Measurements from ENCODE around the gene UMAD1. TPM values are rescaled to one million over a fixed set of nuclear protein-coding genes. Genes with fewer than 3 reads are reported as not detected.
"Not testable (repeated sequence)": the region's sequence is repeated elsewhere in the genome, so short reads cannot be mapped to it uniquely, and the experiment has no call there.

UMAD1 gene
- total RNA-seq, 1 experiment from 2014 or later, result 9.3 TPM

DNA sequence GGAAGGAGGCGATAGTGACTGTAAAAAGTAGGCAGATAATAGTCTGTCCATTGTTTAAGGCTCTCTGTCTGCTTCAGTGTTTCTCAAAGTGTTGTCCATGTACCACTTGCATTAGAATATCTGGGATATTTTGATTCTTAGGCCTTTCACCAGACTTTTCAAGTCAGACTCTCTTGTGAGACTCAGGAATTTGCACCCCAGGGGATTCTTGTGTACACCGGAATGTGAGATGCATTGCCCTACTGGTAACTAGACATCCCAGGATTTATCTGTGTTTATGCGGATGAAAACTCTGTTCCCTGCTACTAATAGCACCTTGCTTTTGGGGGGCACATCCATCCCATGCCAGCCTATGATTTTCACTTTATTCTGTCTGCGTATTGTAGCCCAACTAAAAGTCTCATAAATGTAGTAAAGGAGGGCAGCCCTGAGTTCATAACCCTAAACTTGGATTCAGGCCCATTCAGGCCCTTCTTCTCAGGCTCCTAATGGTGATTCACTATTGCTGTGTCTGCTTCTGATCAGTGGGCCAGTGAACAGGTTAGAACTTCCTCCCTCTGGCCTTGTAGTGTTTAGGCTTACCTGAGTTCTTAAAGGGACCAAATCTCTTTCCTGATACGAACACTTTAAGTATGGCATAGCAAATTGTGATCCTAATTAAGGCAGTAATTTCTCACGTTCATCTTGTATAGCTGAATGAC, 149.6 kb downstream of the UMAD1 start:
- no peak for DNase-seq
- H3K9me3 ChIP-seq, result no peaks in the 10 kb centered on the region
- no peaks in the 10 kb centered on the region for H3K36me3 ChIP-seq
- H3K27me3 ChIP-seq, result no peaks in the 10 kb centered on the region
- H3K4me3 ChIP-seq, result no peak overlapping the region

DNA sequence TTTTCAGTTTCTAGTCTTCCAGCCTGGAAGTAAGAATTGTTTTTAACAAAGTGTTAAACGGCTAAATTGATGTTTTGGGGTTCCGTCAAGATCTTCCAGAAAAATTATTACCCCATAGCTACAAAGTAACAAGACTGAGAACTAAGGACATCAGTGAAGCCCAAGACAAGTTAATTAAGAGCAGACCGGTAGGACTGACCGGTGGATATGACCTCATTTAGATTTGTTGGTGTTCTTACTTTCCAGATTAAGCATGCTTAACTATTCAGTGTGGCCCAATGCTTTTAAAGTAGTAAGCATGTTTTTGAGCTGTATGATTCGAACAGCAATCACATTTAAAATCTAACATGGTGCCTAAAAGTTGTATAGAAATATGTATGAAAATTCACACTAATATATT, 151.0 kb downstream of the UMAD1 start:
- no peaks in the 10 kb centered on the region for H3K36me3 ChIP-seq
- H3K4me3 ChIP-seq, result no peak overlapping the region
- DNase-seq, result no peak
- H3K9me3 ChIP-seq, result no peaks in the 10 kb centered on the region
- H3K27me3 ChIP-seq, result no peaks in the 10 kb centered on the region

- Histone ChIP-seq H3K27me3 (no peaks in the 10 kb centered on the region), H3K4me3 (no peak overlapping the region), H3K9me3 (no peaks in the 10 kb centered on the region), H3K36me3 (no peaks in the 10 kb centered on the region)
- DNase-seq, result no peak
These were observed 151.5 kb downstream of the UMAD1 start for GRCh38 chr7:7792056-7792455.

- Histone ChIP-seq H3K4me3 (no peak overlapping the region), H3K36me3 (no peaks in the 10 kb centered on the region), H3K27me3 (no peaks in the 10 kb centered on the region), H3K9me3 (no peaks in the 10 kb centered on the region)
- DNase-seq, result no peak
These were observed 152.7 kb downstream of the UMAD1 start for GRCh38 chr7:7793249-7793648.

GRCh38 chr7:7793921-7794320, 153.4 kb downstream of the UMAD1 start:
- Histone ChIP-seq H3K36me3 (no peaks in the 10 kb centered on the region), H3K4me3 (no peak overlapping the region), H3K9me3 (no peaks in the 10 kb centered on the region), H3K27me3 (no peaks in the 10 kb centered on the region)
- DNase-seq, result no peak

DNA sequence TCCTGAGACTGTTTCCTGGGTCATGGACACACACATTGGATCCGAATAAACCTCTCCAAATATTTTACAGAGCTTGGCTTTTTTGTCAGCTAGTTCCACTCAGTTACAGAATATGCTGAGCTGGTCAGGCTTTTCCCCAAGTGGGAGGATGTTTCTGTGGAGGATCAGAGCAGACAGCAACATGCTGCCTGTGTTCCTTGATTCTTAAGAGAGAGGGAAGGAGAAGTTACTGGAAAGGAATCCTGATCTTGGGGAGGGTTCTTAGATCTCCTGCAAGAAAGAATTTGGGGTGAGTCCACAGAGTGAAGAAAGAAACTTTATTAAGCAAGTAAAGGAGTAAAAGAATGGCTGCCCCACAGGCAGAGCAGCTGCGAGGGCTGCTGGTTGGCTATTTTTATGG, 154.7 kb downstream of the UMAD1 start:
- no peak for DNase-seq
- H3K9me3 ChIP-seq, result no peaks in the 10 kb centered on the region
- no peaks in the 10 kb centered on the region for H3K27me3 ChIP-seq
- H3K36me3 ChIP-seq, result no peaks in the 10 kb centered on the region
- no peak overlapping the region for H3K4me3 ChIP-seq

DNA sequence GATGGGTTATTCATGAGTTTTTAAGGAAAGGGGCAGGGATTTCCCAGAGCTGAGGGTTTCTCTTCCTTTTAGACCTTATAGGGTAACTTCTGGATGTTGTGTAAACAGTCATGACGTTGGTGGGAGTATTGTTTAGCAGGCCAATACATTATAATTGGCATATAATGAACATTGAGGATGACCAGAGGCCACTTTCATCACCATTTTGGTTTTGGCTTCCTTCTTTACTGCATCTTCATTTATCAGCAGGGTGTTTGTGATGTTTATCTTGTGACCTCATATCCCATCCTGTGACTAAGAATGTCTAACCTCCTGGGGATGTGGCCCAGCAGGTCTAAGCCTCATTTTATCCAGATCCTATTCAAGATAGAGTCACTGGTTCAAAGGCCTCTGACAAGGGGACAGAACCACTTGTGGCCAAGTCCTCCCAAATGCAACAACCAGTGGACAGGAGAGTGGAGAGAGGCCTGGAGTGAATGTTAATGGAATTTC, 155.1 kb downstream of the UMAD1 start:
- H3K9me3 ChIP-seq, result no peaks in the 10 kb centered on the region
- no peaks in the 10 kb centered on the region for H3K27me3 ChIP-seq
- no peak overlapping the region for H3K4me3 ChIP-seq
- H3K36me3 ChIP-seq, result no peaks in the 10 kb centered on the region
- DNase-seq, result peak; percentile 17

DNA sequence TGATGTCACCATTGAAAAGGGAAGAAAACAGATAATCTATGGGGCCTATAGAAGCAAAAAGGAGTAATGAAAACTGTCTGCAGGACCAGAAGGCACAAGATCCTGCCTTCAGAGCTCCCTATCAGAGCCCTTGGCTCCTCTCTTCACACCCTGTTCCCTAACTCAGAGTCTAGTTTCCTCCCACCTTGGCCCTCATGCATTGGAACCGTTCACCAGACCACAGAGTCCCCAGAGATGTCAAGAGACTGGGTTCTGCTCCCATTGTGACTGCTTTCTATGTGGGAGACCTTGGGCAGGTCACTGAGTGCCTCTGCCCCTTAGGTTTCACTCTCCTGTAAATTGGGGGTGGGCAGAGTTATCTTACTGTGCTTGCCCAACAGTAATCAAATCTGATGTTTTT, 158.0 kb downstream of the UMAD1 start:
- H3K27me3 ChIP-seq, result no peaks in the 10 kb centered on the region
- no peak for DNase-seq
- H3K9me3 ChIP-seq, result no peaks in the 10 kb centered on the region
- H3K4me3 ChIP-seq, result no peak overlapping the region
- H3K36me3 ChIP-seq, result no peaks in the 10 kb centered on the region

DNA sequence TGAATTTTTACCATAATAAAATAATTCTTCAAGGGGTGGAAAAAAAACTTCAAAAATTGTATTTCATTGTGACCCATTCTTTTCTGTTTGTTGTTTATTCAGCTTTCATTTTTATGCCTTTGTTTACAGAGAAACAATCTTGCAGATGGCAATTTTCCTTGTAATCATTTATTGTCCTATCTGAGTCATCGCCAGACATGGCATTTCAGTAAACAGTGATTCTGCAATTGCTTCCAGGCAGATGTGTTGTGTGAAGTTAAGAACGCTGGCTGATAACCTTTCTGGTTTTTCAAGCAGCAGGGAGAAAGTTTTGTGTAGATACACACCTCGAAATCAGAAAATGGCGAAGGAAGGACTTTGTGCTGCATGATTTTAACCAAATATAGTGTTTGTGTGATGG, 158.6 kb downstream of the UMAD1 start:
- no peak for DNase-seq
- Histone ChIP-seq H3K36me3 (no peaks in the 10 kb centered on the region), H3K27me3 (no peaks in the 10 kb centered on the region)

DNA sequence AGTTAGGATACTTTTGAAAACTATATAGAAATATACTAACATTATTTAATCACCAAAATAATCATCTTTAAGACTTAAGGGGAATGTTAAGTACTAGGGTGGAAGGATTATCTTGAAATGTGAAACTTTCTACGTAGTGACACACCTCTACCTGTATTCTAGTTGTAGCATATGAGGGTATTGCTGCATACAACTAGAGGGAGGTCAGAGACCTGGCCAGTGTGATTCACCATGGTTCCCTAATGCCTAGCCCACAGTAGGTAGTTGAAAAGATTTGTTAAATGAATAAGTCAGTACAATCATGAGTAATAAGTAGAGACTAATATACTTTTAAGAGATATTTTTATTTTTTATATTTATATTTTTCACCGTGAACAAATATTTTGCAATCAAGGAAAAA, 162.0 kb downstream of the UMAD1 start:
- Histone ChIP-seq H3K9me3 (no peaks in the 10 kb centered on the region), H3K36me3 (no peaks in the 10 kb centered on the region), H3K4me3 (no peak overlapping the region), H3K27me3 (no peaks in the 10 kb centered on the region)
- DNase-seq, result no peak

More for the DNA sequence above, 158.6 kb downstream of the UMAD1 start:
- H3K9me3 ChIP-seq, result no peaks in the 10 kb centered on the region
- H3K4me3 ChIP-seq, result no peak overlapping the region

DNA sequence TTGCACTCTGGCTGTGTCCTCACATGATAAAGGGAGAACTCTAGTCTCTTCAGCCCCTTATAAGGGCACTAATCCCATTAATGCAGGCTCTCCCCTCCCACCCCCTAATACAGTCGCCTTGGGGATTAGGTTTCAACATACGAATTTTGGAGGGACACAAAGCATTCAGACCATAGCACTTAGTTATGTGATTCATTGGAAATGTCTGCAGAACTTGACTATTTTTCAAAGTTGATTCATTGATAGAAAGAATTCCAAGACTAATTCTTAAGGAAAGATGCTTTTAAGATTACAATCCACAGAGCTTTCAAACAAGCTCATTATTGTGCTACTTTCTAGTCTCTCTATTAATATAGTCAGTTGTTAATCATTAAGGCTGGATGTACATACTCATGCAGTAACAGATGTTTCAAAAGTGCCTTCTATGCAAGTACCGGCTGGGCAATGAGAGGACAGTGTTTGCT, 163.2 kb downstream of the UMAD1 start:
- Histone ChIP-seq H3K36me3 (no peaks in the 10 kb centered on the region), H3K27me3 (no peaks in the 10 kb centered on the region), H3K9me3 (no peaks in the 10 kb centered on the region), H3K4me3 (no peak overlapping the region)
- DNase-seq, result no peak

DNA sequence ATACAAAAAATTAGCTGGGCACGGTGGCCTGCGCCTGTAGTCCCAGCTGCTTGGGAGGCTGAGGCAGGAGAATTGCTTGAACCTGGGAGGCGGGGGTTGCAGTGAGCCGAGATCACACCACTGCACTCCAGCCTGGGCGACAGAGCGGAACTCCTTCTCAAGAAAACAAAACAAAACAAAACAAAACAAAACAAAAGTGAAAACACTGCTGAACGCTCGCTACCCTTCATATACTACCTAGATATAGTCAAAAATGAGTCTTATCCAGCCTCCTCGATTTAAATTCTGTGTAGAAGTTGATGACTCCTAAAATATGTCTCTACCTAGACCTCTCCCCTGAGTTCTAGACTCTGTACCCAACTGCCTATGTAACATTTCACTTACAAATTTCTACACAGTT, 164.3 kb downstream of the UMAD1 start:
- not testable (repeated sequence) for H3K4me3 ChIP-seq, H3K9me3 ChIP-seq, H3K36me3 ChIP-seq, H3K27me3 ChIP-seq, DNase-seq

GRCh38 chr7:7805511-7806153, 165.1 kb downstream of the UMAD1 start:
- no peak overlapping the region for H3K4me3 ChIP-seq
- no peaks in the 10 kb centered on the region for H3K36me3 ChIP-seq
- DNase-seq, result no peak
- no peaks in the 10 kb centered on the region for H3K27me3 ChIP-seq
- H3K9me3 ChIP-seq, result no peaks in the 10 kb centered on the region

GRCh38 chr7:7808156-7808555, 167.6 kb downstream of the UMAD1 start:
- Histone ChIP-seq H3K36me3 (no peaks in the 10 kb centered on the region), H3K4me3 (no peak overlapping the region), H3K9me3 (no peaks in the 10 kb centered on the region), H3K27me3 (no peaks in the 10 kb centered on the region)
- DNase-seq, result no peak

DNA sequence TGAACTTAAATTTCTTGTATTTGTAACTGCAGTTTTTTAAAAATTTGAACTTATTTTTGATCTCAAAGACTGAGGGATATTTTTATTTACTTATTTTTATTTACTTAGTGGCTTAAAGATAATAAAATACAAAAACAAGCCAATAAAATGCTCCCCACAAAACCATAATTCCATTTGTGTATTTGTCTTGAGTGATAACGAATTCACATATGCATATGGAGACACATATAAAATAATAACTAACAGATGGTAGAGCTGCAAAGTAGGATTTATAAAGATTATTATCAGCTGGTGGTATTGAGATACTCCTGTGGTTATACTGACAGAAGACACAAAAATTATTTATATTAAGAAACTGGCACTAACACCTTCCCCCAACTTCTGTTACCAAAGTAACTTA, 168.1 kb downstream of the UMAD1 start:
- no peak overlapping the region for H3K4me3 ChIP-seq
- DNase-seq, result no peak
- H3K27me3 ChIP-seq, result no peaks in the 10 kb centered on the region
- H3K9me3 ChIP-seq, result no peaks in the 10 kb centered on the region
- H3K36me3 ChIP-seq, result no peaks in the 10 kb centered on the region

DNA sequence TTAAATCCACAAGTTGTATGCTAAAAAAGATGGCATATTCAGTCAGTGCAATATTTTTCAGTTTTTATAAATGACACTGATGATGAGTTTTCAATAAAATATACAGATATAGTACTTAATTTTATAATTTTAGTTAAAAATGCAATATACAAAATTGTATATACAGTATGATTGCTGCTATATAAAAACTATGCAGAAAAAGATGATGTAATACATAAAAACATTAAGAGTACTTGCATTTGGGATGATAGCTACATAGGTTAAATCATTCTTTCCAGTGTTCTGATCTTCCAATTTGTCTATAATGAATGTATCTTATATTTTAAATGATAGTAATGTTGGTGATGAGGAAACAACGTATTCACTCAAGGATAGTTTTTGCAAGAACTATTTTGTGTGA, 169.8 kb downstream of the UMAD1 start:
- DNase-seq, result no peak
- Histone ChIP-seq H3K9me3 (no peaks in the 10 kb centered on the region), H3K36me3 (no peaks in the 10 kb centered on the region), H3K4me3 (no peak overlapping the region), H3K27me3 (no peaks in the 10 kb centered on the region)

DNA sequence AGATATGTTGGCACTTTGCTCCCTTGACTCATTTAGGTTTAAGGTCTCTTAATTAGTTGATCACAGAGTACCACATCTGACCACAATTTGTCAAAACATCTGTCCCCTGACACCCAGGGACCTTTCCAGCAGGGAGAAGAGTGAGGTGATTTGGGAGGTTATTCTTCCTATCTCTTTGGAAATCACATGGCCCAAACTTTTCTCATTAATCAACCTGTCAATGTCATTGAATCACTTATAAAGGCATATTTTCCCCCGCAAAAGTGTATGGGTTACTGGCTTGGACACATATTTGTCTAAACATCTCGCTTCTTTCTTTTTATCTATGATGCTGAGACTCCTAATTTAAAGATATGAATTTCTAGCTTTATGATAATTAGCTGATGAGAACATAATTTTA, 170.3 kb downstream of the UMAD1 start:
- H3K4me3 ChIP-seq, result no peak overlapping the region
- H3K27me3 ChIP-seq, result no peaks in the 10 kb centered on the region
- no peaks in the 10 kb centered on the region for H3K9me3 ChIP-seq
- H3K36me3 ChIP-seq, result no peaks in the 10 kb centered on the region
- DNase-seq, result no peak

- H3K9me3 ChIP-seq, result no peaks in the 10 kb centered on the region
- no peak for DNase-seq
- H3K36me3 ChIP-seq, result no peaks in the 10 kb centered on the region
These were observed 171.6 kb downstream of the UMAD1 start for GRCh38 chr7:7812112-7812511.

More at GRCh38 chr7:7812112-7812511, 171.6 kb downstream of the UMAD1 start:
- H3K4me3 ChIP-seq, result no peak overlapping the region
- H3K27me3 ChIP-seq, result no peaks in the 10 kb centered on the region
